WI38 (cell line): Measurements from ENCODE around the gene PSMA7.
A peak's percentile ranks its signal among the peaks of the same experiment; 100 is the strongest.

Source experiments
- H3K4me3 ChIP-seq: 2 replicates; pipeline ENCODE4 v1.5.1; 2011; ENCODE audit warnings: low read depth, mild to moderate bottlenecking, control low read depth, low read length
- CTCF ChIP-seq: IDR thresholded peaks from 2 replicates; pipeline ENCODE4 v1.5.1; 2012; ENCODE audit warnings: low read depth, mild to moderate bottlenecking, control low read depth, low read length

PSMA7 gene

GRCh38 chr20:62127799-62128198, 15.4 kb downstream of the PSMA7 start:
- TF ChIP-seq CTCF: no peak
- H3K4me3 ChIP-seq: no peak overlapping the region

- no peak for TF ChIP-seq CTCF
- H3K4me3 ChIP-seq: no peak overlapping the region
Measured at GRCh38 chr20:62126141-62126540, 17.1 kb downstream of the PSMA7 start.

GRCh38 chr20:62123450-62124118, 19.6 kb downstream of the PSMA7 start:
- peak overlapping the region; percentile 73 for H3K4me3 ChIP-seq
- TF ChIP-seq CTCF: no peak

- no peak for TF ChIP-seq CTCF
- peak overlapping the region; percentile 73 for H3K4me3 ChIP-seq
Measured at GRCh38 chr20:62122654-62123449, 20.3 kb downstream of the PSMA7 start.

- no peak for TF ChIP-seq CTCF
- peak within 1 kb of the TSS; percentile 73 for H3K4me3 ChIP-seq
Measured at GRCh38 chr20:62121776-62122653, 21.2 kb downstream of the PSMA7 start, which contains the start of gene LSM14B. LSM14B (plus strand) TSS chr20:62122475; CDS start chr20:62122667, 192 bp downstream.

GRCh38 chr20:62120990-62121775, 22.0 kb downstream of the PSMA7 start:
- no peak for TF ChIP-seq CTCF
- peak overlapping the region; percentile 69 for H3K4me3 ChIP-seq
